Bronchial epithelial cell (primary cell): ENCODE data around the gene CACNA1C. TPM values are rescaled to one million over a fixed set of nuclear protein-coding genes. Genes with fewer than 3 reads are reported as not detected.

ENCODE experiments used
- DNase-seq: peaks from one replicate; pipeline ENCODE4 v3.0.0-alpha.2; 2010; ENCODE audit warnings: low read depth
- FAIRE-seq: peaks from 2 replicates; lab custom pipeline; 2011; peaks lifted over from hg19 to GRCh38; lab: Jason Lieb, UNC
- H3K27me3 ChIP-seq: 2 replicates; pipeline ENCODE4 v1.5.1; 2011; ENCODE audit warnings: low read length; ENCODE audit not compliant: control insufficient read depth, insufficient read depth
- H3K36me3 ChIP-seq: 2 replicates; pipeline ENCODE4 v1.5.1; 2011; ENCODE audit warnings: low read length; ENCODE audit not compliant: control insufficient read depth, insufficient read depth
- H3K4me3 ChIP-seq: 2 replicates; pipeline ENCODE4 v1.5.1; 2011; ENCODE audit warnings: mild to moderate bottlenecking, low read depth, low read length, control low read depth
- CTCF ChIP-seq: IDR thresholded peaks from 2 replicates; pipeline ENCODE4 v1.5.1; 2011; ENCODE audit warnings: mild to moderate bottlenecking, moderate library complexity, low read length, control low read depth, inconsistent platforms; ENCODE audit not compliant: insufficient read depth, severe bottlenecking
- total RNA-seq: library from RNA; depleted of rRNA; stranded (reverse); fragments of >200 nt; gene quantifications from 2 replicates; pipeline ENCODE4 v1.2.1, GENCODE V29; 2014

Gene CACNA1C
- total RNA-seq, 1 donor from 2014 or later: not detected

DNA sequence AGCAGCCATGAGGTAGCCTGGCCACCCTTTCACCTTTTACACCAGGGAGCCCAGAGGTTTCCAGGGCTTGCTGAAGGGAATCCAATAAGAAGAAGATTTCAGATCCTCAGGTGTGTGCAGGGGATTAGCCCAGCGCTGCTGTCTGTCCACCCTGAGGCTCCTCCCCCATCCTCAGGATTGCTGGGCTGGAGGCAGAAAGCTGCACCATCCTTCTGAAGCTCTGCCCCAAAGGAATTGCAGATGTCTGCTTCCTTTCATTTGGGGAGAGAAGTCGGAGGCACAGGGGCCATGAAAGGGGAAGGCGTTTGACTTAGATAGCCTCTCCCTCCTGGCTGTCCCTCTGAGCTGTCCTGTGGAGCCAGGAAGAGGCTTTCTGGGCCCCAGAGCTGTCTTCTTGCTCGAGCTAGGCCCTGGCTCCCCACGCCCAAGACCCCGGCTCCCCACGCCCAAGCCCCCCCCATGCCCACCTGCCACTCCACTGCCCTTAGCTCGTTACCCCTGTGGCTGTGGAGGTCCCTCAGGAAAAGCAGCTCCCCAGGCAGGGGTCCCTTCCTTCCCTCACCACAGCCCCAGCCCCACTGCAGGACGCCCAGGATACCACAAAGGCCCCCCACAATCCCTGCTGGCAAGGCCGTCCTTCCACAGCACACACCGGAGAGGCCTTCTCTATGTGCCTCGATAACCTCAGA is 359.0 kb downstream of the CACNA1C start:
- no peaks in the 10 kb centered on the region for H3K27me3 ChIP-seq
- no peaks in the 10 kb centered on the region for H3K36me3 ChIP-seq
- no peak for TF ChIP-seq CTCF
- no peak for DNase-seq
- FAIRE-seq: no peak
- H3K4me3 ChIP-seq: no peak overlapping the region

DNA sequence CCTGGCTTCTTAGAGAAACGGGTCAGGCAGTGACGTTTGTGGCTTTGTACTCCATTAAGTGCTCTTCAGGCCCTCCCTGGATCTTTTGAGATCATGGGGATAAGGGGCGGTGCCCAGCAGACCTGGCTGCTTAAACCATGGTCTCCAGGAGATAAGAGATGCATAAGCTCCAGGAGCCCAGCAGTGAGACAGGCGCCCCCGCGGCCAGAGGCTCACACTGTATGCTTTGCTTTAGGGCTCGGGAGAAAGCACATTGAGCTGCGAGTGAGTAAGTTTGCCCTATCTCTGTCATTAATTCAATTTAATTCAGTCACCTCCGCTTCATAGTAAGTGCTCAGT is 359.5 kb downstream of the CACNA1C start:
- Histone ChIP-seq H3K4me3 (no peak overlapping the region), H3K36me3 (no peaks in the 10 kb centered on the region), H3K27me3 (no peaks in the 10 kb centered on the region)
- FAIRE-seq (no peak), DNase-seq (no peak)
- no peak for TF ChIP-seq CTCF

- no peaks in the 10 kb centered on the region for H3K36me3 ChIP-seq
- FAIRE-seq (no peak), DNase-seq (no peak)
- no peak for TF ChIP-seq CTCF
- H3K27me3 ChIP-seq: no peaks in the 10 kb centered on the region
- H3K4me3 ChIP-seq: no peak overlapping the region
Observed at GRCh38 chr12:2413301-2413700, 360.5 kb downstream of the CACNA1C start.

DNA sequence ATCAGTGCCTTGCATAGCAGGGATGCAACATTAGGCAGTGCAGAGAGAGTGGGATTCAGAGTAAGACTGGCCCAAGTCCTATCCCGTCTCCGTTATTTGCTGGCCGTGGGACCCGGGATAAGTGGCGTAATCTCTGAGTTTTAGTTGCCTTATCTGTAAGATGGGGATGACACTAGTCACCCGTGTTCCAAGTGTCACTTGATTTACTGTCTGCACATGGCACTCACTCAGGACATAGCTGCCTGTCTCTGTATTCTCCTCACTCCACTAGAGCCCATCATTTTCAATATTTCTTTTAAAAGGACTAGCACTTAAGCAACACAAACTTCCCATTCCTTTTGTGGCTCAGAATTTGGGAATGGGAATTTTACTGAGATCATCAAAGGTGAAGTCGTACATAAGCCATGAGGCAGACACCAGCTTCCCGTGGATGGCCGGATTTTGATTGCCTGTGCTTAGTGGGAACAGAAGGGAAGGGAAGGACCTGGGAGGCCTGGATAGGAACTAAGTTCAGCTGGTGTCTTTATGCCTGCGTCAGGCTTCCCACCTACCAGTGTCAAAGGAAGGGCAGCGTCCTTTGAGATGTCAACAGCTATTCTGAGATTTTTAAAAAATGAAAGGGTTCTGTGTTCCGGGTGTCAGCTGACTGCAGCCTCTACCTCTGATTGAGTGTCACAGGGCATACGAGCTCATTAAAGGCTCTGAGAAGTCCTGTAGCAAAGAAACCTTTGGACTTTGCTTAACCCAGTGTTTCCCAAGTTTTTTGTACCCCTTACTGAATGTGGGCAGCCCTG is 361.4 kb downstream of the CACNA1C start:
- TF ChIP-seq CTCF: no peak
- Histone ChIP-seq H3K27me3 (no peaks in the 10 kb centered on the region), H3K36me3 (no peaks in the 10 kb centered on the region), H3K4me3 (no peak overlapping the region)
- DNase-seq (no peak), FAIRE-seq (no peak)

DNA sequence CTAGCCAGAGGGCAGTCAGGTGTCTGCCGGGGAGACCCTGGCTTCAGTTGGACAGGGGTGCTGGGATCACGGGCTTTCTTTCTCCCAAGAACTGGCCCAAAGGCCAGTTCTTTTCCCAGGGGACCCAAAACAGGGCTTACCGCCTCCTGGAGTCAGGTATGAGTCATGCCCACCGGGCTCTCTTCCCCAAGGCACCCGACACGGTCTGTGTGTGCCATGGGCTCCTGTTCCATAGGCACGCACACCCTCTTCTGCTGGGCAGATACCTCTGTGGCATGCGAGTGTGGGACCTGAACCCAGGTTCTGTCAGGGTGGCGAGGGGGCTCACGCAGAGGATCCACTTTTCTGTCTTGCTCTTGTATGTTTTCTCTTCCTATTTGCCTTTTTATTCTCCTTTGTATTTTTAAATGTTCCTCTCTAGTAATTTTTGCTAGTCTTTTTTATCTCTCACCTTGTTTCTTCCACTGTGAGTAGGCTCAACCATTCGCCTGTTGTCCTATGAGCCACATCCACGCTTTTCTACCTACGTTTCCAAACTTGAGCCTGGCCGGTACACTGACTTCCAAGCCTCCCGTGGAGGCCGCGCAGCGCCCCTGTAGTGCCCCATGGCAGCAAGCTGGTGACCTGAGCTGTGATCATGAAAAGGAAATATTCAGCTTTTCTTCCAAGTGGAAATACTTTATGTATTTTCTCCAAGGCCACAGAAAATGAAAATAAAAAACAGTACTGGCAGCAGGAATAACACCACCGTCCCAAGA is 362.2 kb downstream of the CACNA1C start:
- Histone ChIP-seq H3K27me3 (no peaks in the 10 kb centered on the region), H3K36me3 (no peaks in the 10 kb centered on the region), H3K4me3 (no peak overlapping the region)
- FAIRE-seq (no peak), DNase-seq (no peak)
- TF ChIP-seq CTCF: no peak
